Measurements from ENCODE around the gene OR2D2. TPM values are rescaled to one million over a fixed set of nuclear protein-coding genes. Genes with fewer than 3 reads are reported as not detected.

Gene OR2D2
- total RNA-seq, 1 experiment from 2014 or later = not detected

GRCh38 chr11:6925007-6925577 is 32.8 kb upstream of the OR2D2 start:
- no peak overlapping the region for H3K4me3 Mint-ChIP-seq (ENCODE audit: low read depth, unreplicated experiment)
- BruUV-seq (replicated peaks) = no TSS peak
- no peaks in the 10 kb centered on the region for H3K9me3 Mint-ChIP-seq (ENCODE audit: low read depth, unreplicated experiment)
- H3K4me1 Mint-ChIP-seq (ENCODE audit: low read depth, unreplicated experiment) = no peaks in the 10 kb centered on the region
- CTCF ChIA-PET = no interaction called here
- no peak for DNase-seq
- intact Hi-C loops (cut with micrococcal nuclease; ENCODE audit: unreplicated experiment) = no loop called here
- TF ChIP-seq, protein P1, sequence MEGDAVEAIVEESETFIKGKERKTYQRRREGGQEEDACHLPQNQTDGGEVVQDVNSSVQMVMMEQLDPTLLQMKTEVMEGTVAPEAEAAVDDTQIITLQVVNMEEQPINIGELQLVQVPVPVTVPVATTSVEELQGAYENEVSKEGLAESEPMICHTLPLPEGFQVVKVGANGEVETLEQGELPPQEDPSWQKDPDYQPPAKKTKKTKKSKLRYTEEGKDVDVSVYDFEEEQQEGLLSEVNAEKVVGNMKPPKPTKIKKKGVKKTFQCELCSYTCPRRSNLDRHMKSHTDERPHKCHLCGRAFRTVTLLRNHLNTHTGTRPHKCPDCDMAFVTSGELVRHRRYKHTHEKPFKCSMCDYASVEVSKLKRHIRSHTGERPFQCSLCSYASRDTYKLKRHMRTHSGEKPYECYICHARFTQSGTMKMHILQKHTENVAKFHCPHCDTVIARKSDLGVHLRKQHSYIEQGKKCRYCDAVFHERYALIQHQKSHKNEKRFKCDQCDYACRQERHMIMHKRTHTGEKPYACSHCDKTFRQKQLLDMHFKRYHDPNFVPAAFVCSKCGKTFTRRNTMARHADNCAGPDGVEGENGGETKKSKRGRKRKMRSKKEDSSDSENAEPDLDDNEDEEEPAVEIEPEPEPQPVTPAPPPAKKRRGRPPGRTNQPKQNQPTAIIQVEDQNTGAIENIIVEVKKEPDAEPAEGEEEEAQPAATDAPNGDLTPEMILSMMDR (IDR thresholded peaks at IDR 0.05; ENCODE audit: unreplicated experiment) = no peak
- no peak overlapping the region for H3K27ac Mint-ChIP-seq (ENCODE audit: unreplicated experiment)
- H3K36me3 Mint-ChIP-seq (ENCODE audit: insufficient read depth, unreplicated experiment) = peaks cover 8% of the 10 kb centered on the region
- peaks cover 25% of the 10 kb centered on the region for H3K27me3 Mint-ChIP-seq (ENCODE audit: unreplicated experiment)

GRCh38 chr11:6920702-6921101 is 28.4 kb upstream of the OR2D2 start, which contains the start of gene OR2D3:
Gene OR2D3, plus strand, starts transcription at chr11:6921002. Its CDS starts 0 bp downstream, at chr11:6921002.
- Mint-ChIP-seq H3K27me3 (ENCODE audit: unreplicated experiment) (peaks cover 15% of the 10 kb centered on the region), H3K36me3 (ENCODE audit: insufficient read depth, unreplicated experiment) (no peaks in the 10 kb centered on the region)

GRCh38 chr11:6919698-6920097 is 27.4 kb upstream of the OR2D2 start:
- CTCF ChIA-PET = no interaction called here
- no peak overlapping the region for H3K4me3 Mint-ChIP-seq (ENCODE audit: low read depth, unreplicated experiment)
- H3K36me3 Mint-ChIP-seq (ENCODE audit: insufficient read depth, unreplicated experiment) = no peaks in the 10 kb centered on the region
- no peaks in the 10 kb centered on the region for H3K4me1 Mint-ChIP-seq (ENCODE audit: low read depth, unreplicated experiment)
- TF ChIP-seq, protein P1 (IDR thresholded peaks at IDR 0.05; ENCODE audit: unreplicated experiment) = no peak
- no TSS peak for BruUV-seq (replicated peaks)
- no peak for DNase-seq
- H3K27me3 Mint-ChIP-seq (ENCODE audit: unreplicated experiment) = peaks cover 7% of the 10 kb centered on the region
- H3K27ac Mint-ChIP-seq (ENCODE audit: unreplicated experiment) = no peak overlapping the region
- intact Hi-C loops (cut with micrococcal nuclease; ENCODE audit: unreplicated experiment) = no loop called here
- no peaks in the 10 kb centered on the region for H3K9me3 Mint-ChIP-seq (ENCODE audit: low read depth, unreplicated experiment)

More at GRCh38 chr11:6920702-6921101, 28.4 kb upstream of the OR2D2 start, which contains the start of gene OR2D3:
- TF ChIP-seq, protein P1 (IDR thresholded peaks at IDR 0.05; ENCODE audit: unreplicated experiment) = no peak
- H3K4me3 Mint-ChIP-seq (ENCODE audit: low read depth, unreplicated experiment) = no peak within 1 kb of the TSS
- H3K27ac Mint-ChIP-seq (ENCODE audit: unreplicated experiment) = no peak within 1 kb of the TSS
- DNase-seq = no peak
- H3K9me3 Mint-ChIP-seq (ENCODE audit: low read depth, unreplicated experiment) = no peaks in the 10 kb centered on the region
- BruUV-seq (replicated peaks) = no TSS peak
- no peaks in the 10 kb centered on the region for H3K4me1 Mint-ChIP-seq (ENCODE audit: low read depth, unreplicated experiment)
- intact Hi-C loops (cut with micrococcal nuclease; ENCODE audit: unreplicated experiment) = no loop called here
- CTCF ChIA-PET = no interaction called here

DNA sequence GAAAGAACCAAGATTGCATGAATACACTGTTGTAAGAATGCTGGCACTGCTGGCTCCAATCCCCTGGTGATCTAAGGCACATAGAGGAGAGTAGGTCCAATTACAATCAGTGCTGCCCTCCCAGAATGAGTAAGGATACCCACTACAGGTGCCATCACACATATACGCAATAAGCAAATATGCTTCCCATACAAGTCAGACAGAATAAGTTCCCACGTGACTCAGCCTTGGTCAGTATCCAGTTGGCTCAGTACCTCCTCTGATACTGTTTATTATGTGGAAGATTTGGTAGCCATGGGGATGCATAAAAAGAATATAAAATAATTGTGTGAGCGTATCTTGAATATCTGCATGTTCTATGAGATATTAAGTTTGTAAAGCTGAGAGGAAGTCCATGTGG is 19.6 kb upstream of the OR2D2 start:
- Mint-ChIP-seq H3K27me3 (ENCODE audit: unreplicated experiment) (peaks cover 10% of the 10 kb centered on the region), H3K4me1 (ENCODE audit: low read depth, unreplicated experiment) (no peaks in the 10 kb centered on the region), H3K36me3 (ENCODE audit: insufficient read depth, unreplicated experiment) (no peaks in the 10 kb centered on the region), H3K4me3 (ENCODE audit: low read depth, unreplicated experiment) (no peak overlapping the region), H3K9me3 (ENCODE audit: low read depth, unreplicated experiment) (no peaks in the 10 kb centered on the region), H3K27ac (ENCODE audit: unreplicated experiment) (no peak overlapping the region)
- no TSS peak for BruUV-seq (replicated peaks)
- intact Hi-C loops (cut with micrococcal nuclease; ENCODE audit: unreplicated experiment) = no loop called here
- no peak for DNase-seq
- CTCF ChIA-PET = no interaction called here
- TF ChIP-seq, protein P1 (IDR thresholded peaks at IDR 0.05; ENCODE audit: unreplicated experiment) = no peak

Data from Calu3 (cell line).